GM23338 (cell line): Measurements from ENCODE around the gene CDH23. TPM values are rescaled to one million over a fixed set of nuclear protein-coding genes. Genes with fewer than 3 reads are reported as not detected.

Source experiments
- ATAC-seq: fragments of 200-7000 bp; cut with Tn5 transposase; 3 replicates; pipeline ENCODE4 v1.9.1; 2020
- DNase-seq: peaks from one replicate; pipeline ENCODE4 v3.0.0-alpha.2; 2015; ENCODE audit warnings: low spot score
- H2AFZ ChIP-seq: fragments of 200-600 bp; sonication (generic); 2 replicates; pipeline ENCODE4 v1.8.0; 2016; ENCODE audit warnings: antibody characterized with exemption, mild to moderate bottlenecking, moderate library complexity
- H3F3A ChIP-seq: fragments of 200-600 bp; sonication (generic); replicated peaks from 2 replicates; pipeline ENCODE4 v1.8.0; 2017; ENCODE audit warnings: antibody characterized with exemption, mixed run types, low read depth
- H3K27ac ChIP-seq: fragments of 200-600 bp; sonication (generic); 2 replicates; pipeline ENCODE4 v1.6.1; 2016; ENCODE audit warnings: low read depth
- H3K27me3 ChIP-seq: fragments of 200-600 bp; sonication (generic); 2 replicates; pipeline ENCODE4 v1.8.0; 2016; ENCODE audit warnings: mild to moderate bottlenecking, mixed run types, moderate library complexity; ENCODE audit not compliant: insufficient read depth
- H3K36me3 ChIP-seq: fragments of 200-600 bp; sonication (generic); 2 replicates; pipeline ENCODE4 v1.8.0; 2016; ENCODE audit warnings: mild to moderate bottlenecking; ENCODE audit not compliant: insufficient read depth
- H3K4me1 ChIP-seq: fragments of 200-600 bp; sonication (generic); 2 replicates; pipeline ENCODE4 v1.8.0; 2016; ENCODE audit warnings: mild to moderate bottlenecking, moderate library complexity; ENCODE audit not compliant: insufficient read depth
- H3K4me2 ChIP-seq: fragments of 200-600 bp; sonication (generic); 2 replicates; pipeline ENCODE4 v1.7.1; 2017; ENCODE audit warnings: mixed run types
- H3K4me3 ChIP-seq: fragments of 200-600 bp; sonication (generic); 2 replicates; pipeline ENCODE4 v1.6.1; 2016; ENCODE audit warnings: mixed run types
- H3K79me2 ChIP-seq: fragments of 200-600 bp; sonication (generic); replicated peaks from 2 replicates; pipeline ENCODE4 v1.8.0; 2017; ENCODE audit warnings: mild to moderate bottlenecking; ENCODE audit not compliant: insufficient read depth
- H3K9me2 ChIP-seq: fragments of 200-600 bp; sonication (generic); 2 replicates; pipeline ENCODE4 v1.8.0; 2017; ENCODE audit not compliant: insufficient read depth
- H4K20me1 ChIP-seq: fragments of 200-600 bp; sonication (generic); replicated peaks from 2 replicates; pipeline ENCODE4 v1.8.0; 2017; ENCODE audit warnings: mild to moderate bottlenecking; ENCODE audit not compliant: insufficient read depth
- H3K27ac Mint-ChIP-seq: 2 replicates; pipeline ENCODE4 v1.8.0; 2020; ENCODE audit warnings: inconsistent platforms, mild to moderate bottlenecking, moderate library complexity, mixed read lengths
- H3K27me3 Mint-ChIP-seq: 3 replicates; pipeline ENCODE4 v1.8.0; 2022; ENCODE audit warnings: low read depth, mild to moderate bottlenecking, moderate library complexity, mixed read lengths, inconsistent platforms; ENCODE audit not compliant: insufficient read depth, poor library complexity
- H3K36me3 Mint-ChIP-seq: 3 replicates; pipeline ENCODE4 v1.8.0; 2021; ENCODE audit warnings: low read depth, mild to moderate bottlenecking, inconsistent platforms, moderate library complexity, mixed read lengths
- H3K4me1 Mint-ChIP-seq: 3 replicates; pipeline ENCODE4 v1.8.0; 2020; ENCODE audit warnings: mild to moderate bottlenecking, inconsistent platforms, mixed read lengths
- H3K4me3 Mint-ChIP-seq: 3 replicates; pipeline ENCODE4 v1.8.0; 2021; ENCODE audit warnings: moderate library complexity, mild to moderate bottlenecking, inconsistent platforms, mixed read lengths
- H3K9me3 Mint-ChIP-seq: 3 replicates; pipeline ENCODE4 v1.8.0; 2020; ENCODE audit warnings: moderate library complexity, mild to moderate bottlenecking, inconsistent platforms, mixed read lengths
- EZH2 ChIP-seq: fragments of 200-600 bp; sonication (generic); IDR thresholded peaks from one replicate; pipeline ENCODE4 v1.8.0; 2017; ENCODE audit warnings: antibody characterized with exemption, mild to moderate bottlenecking, low read depth; ENCODE audit not compliant: unreplicated experiment
- EZH2phosphoT487 ChIP-seq: fragments of 200-600 bp; sonication (generic); IDR thresholded peaks from one replicate; pipeline ENCODE4 v1.8.1; 2018; ENCODE audit warnings: antibody characterized with exemption; ENCODE audit not compliant: unreplicated experiment
- JUNB ChIP-seq: IDR thresholded peaks from one replicate; pipeline ENCODE4 v1.6.1; 2016; ENCODE audit warnings: antibody characterized with exemption; ENCODE audit not compliant: unreplicated experiment
- NANOG ChIP-seq: IDR thresholded peaks from 2 replicates; pipeline ENCODE4 v1.6.1; 2016; ENCODE audit warnings: antibody characterized with exemption, borderline replicate concordance
- POLR2AphosphoS5 ChIP-seq: IDR thresholded peaks from 2 replicates; pipeline ENCODE4 v1.6.1; 2016; ENCODE audit warnings: antibody characterized with exemption, low read depth
- STAT1 ChIP-seq: IDR thresholded peaks from one replicate; pipeline ENCODE4 v1.6.1; 2016; ENCODE audit warnings: antibody characterized with exemption; ENCODE audit not compliant: unreplicated experiment
- ZNF114 ChIP-seq: fragments of 250-450 bp; sonication (Bioruptor Pico); IDR thresholded peaks from 2 replicates; pipeline ENCODE4 v1.5.0; 2020; ENCODE audit warnings: mild to moderate bottlenecking, moderate library complexity
- ZNF331 ChIP-seq: fragments of 250-450 bp; sonication (Bioruptor Pico); IDR thresholded peaks from 2 replicates; pipeline ENCODE4 v1.5.0; 2020; ENCODE audit warnings: low read depth, mild to moderate bottlenecking, moderate library complexity
- polyA plus RNA-seq: library from polyadenylated mRNA; unstranded; fragments of >200 nt; fragmentation: Nextera tagmentation; extraction: Ambion mirVana; gene quantifications from 2 replicates; pipeline ENCODE4 v1.2.1, GENCODE V29; 2016
- total RNA-seq: library from RNA; depleted of rRNA; stranded (reverse); fragments of >200 nt; shearing (Covaris generic); gene quantifications from 2 replicates; pipeline ENCODE4 v1.2.3, GENCODE V29; 2014
- TF ChIP-seq, protein P1 (sequence below): fragments of 250-450 bp; sonication (Bioruptor Pico); IDR thresholded peaks from 2 replicates; pipeline ENCODE4 v1.5.0; 2020; ENCODE audit warnings: mild to moderate bottlenecking, moderate library complexity
- TF ChIP-seq, protein P2 (sequence below): IDR thresholded peaks from 2 replicates; pipeline ENCODE4 v1.6.1; 2016; ENCODE audit warnings: antibody characterized with exemption
- TF ChIP-seq, protein P3 (sequence below), 2 experiments: fragments of 200-600 bp in 1 of 2; sonication (generic) in 1 of 2; conservative IDR thresholded peaks; 2 replicates each; pipeline versions ENCODE4 v1.5.1 to v1.6.1; 2016 to 2017; ENCODE audit warnings: antibody characterized with exemption in 2 of 2, low read depth in 2 of 2, mild to moderate bottlenecking in 2 of 2, moderate library complexity in 1 of 2

CDH23 gene
- total and polyA plus RNA-seq, 2 experiments from 2014 or later, result 0.95 to 4.3 TPM

DNA sequence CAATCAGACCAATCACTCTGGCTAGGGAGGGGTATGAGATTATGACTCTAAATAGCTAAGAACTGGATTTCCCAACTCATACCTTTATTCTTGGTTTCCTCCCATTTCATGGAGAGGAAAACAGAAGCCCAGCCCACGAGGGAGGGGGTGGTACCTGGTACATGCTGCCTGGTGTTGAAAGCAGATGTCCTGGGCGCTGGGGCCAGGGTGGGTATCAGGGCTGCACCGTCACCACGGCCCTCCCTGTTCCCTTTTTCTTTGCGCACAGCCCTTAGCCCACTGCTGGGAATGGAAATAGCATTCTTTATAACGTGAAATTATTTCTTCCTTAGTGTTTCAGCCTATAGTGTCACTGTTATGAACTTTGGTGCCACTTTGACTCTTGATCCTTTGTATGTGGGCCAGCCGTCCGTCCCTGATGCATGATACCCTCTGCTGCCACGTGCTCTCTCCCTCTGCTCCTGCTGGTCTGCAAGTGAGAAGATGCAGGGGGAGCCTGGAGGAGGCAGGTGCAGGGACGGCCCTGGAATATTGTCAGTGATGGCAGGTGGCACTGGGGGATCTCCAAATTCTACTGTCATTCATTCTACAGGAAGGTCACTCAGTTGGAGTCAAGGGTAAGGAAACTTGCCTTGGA is 158.5 kb downstream of the CDH23 start (continued):
- TF ChIP-seq, protein P1, sequence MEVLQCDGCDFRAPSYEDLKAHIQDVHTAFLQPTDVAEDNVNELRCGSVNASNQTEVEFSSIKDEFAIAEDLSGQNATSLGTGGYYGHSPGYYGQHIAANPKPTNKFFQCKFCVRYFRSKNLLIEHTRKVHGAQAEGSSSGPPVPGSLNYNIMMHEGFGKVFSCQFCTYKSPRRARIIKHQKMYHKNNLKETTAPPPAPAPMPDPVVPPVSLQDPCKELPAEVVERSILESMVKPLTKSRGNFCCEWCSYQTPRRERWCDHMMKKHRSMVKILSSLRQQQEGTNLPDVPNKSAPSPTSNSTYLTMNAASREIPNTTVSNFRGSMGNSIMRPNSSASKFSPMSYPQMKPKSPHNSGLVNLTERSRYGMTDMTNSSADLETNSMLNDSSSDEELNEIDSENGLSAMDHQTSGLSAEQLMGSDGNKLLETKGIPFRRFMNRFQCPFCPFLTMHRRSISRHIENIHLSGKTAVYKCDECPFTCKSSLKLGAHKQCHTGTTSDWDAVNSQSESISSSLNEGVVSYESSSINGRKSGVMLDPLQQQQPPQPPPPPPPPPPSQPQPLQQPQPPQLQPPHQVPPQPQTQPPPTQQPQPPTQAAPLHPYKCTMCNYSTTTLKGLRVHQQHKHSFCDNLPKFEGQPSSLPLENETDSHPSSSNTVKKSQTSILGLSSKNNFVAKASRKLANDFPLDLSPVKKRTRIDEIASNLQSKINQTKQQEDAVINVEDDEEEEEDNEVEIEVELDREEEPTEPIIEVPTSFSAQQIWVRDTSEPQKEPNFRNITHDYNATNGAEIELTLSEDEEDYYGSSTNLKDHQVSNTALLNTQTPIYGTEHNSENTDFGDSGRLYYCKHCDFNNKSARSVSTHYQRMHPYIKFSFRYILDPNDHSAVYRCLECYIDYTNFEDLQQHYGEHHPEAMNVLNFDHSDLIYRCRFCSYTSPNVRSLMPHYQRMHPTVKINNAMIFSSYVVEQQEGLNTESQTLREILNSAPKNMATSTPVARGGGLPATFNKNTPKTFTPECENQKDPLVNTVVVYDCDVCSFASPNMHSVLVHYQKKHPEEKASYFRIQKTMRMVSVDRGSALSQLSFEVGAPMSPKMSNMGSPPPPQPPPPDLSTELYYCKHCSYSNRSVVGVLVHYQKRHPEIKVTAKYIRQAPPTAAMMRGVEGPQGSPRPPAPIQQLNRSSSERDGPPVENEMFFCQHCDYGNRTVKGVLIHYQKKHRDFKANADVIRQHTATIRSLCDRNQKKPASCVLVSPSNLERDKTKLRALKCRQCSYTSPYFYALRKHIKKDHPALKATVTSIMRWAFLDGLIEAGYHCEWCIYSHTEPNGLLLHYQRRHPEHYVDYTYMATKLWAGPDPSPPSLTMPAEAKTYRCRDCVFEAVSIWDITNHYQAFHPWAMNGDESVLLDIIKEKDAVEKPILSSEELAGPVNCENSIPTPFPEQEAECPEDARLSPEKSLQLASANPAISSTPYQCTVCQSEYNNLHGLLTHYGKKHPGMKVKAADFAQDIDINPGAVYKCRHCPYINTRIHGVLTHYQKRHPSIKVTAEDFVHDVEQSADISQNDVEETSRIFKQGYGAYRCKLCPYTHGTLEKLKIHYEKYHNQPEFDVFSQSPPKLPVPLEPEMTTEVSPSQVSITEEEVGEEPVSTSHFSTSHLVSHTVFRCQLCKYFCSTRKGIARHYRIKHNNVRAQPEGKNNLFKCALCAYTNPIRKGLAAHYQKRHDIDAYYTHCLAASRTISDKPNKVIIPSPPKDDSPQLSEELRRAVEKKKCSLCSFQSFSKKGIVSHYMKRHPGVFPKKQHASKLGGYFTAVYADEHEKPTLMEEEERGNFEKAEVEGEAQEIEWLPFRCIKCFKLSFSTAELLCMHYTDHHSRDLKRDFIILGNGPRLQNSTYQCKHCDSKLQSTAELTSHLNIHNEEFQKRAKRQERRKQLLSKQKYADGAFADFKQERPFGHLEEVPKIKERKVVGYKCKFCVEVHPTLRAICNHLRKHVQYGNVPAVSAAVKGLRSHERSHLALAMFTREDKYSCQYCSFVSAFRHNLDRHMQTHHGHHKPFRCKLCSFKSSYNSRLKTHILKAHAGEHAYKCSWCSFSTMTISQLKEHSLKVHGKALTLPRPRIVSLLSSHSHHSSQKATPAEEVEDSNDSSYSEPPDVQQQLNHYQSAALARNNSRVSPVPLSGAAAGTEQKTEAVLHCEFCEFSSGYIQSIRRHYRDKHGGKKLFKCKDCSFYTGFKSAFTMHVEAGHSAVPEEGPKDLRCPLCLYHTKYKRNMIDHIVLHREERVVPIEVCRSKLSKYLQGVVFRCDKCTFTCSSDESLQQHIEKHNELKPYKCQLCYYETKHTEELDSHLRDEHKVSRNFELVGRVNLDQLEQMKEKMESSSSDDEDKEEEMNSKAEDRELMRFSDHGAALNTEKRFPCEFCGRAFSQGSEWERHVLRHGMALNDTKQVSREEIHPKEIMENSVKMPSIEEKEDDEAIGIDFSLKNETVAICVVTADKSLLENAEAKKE (CRISPR knock-in tag), result no peak
- TF ChIP-seq JUNB, result no peak
- no peak for TF ChIP-seq ZNF331 (CRISPR knock-in tag)
- no peak for TF ChIP-seq STAT1
- no peak for TF ChIP-seq POLR2AphosphoS5
- no peak for TF ChIP-seq EZH2phosphoT487
- TF ChIP-seq ZNF114 (CRISPR knock-in tag), result no peak
- TF ChIP-seq, protein P2, sequence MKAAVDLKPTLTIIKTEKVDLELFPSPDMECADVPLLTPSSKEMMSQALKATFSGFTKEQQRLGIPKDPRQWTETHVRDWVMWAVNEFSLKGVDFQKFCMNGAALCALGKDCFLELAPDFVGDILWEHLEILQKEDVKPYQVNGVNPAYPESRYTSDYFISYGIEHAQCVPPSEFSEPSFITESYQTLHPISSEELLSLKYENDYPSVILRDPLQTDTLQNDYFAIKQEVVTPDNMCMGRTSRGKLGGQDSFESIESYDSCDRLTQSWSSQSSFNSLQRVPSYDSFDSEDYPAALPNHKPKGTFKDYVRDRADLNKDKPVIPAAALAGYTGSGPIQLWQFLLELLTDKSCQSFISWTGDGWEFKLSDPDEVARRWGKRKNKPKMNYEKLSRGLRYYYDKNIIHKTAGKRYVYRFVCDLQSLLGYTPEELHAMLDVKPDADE, result no peak

DNA sequence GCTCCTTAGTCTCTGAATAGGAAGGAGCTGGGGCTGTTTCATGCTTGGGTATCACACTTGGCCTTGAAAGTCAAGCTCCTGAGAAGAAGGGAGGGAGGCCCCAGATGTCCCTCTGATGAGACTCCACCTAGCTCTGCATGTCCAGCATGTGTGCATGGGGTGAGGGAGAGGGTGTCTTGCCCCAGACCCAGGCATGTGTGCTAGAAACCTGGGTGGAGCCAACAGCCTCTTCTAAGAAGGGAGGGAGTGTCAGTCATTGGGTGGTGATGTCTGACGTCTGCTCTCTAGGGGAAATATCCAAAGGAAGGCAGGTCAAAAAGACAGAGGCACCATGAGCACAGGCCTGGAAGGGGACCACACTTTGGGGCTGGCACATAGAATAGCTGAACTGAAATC is 159.0 kb downstream of the CDH23 start:
- Histone ChIP-seq H3K9me2 (peaks cover 8% of the 10 kb centered on the region; the same call in 1 of the 2 replicates), H3K4me2 (no peak overlapping the region), H2AFZ (no peak overlapping the region), H3K27me3 (no peaks in the 10 kb centered on the region), H3K79me2 (no peaks in the 10 kb centered on the region), H3K36me3 (no peaks in the 10 kb centered on the region), H3F3A (no peaks in the 10 kb centered on the region), H3K4me3 (no peak overlapping the region), H3K4me1 (peaks cover 17% of the 10 kb centered on the region), H3K27ac (no peak overlapping the region), H4K20me1 (no peaks in the 10 kb centered on the region)
- Mint-ChIP-seq H3K27ac (no peak overlapping the region), H3K9me3 (no peaks in the 10 kb centered on the region), H3K4me3 (no peak overlapping the region), H3K27me3 (peaks cover 10% of the 10 kb centered on the region), H3K4me1 (peaks cover 31% of the 10 kb centered on the region), H3K36me3 (no peaks in the 10 kb centered on the region)
- DNase-seq, result no peak
- ATAC-seq, result no peak
- TF ChIP-seq, protein P2, result no peak
- TF ChIP-seq ZNF114 (CRISPR knock-in tag) (no peak), JUNB (no peak), EZH2phosphoT487 (no peak), NANOG (no peak), EZH2 (no peak), ZNF331 (CRISPR knock-in tag) (no peak)
- TF ChIP-seq, protein P3, sequence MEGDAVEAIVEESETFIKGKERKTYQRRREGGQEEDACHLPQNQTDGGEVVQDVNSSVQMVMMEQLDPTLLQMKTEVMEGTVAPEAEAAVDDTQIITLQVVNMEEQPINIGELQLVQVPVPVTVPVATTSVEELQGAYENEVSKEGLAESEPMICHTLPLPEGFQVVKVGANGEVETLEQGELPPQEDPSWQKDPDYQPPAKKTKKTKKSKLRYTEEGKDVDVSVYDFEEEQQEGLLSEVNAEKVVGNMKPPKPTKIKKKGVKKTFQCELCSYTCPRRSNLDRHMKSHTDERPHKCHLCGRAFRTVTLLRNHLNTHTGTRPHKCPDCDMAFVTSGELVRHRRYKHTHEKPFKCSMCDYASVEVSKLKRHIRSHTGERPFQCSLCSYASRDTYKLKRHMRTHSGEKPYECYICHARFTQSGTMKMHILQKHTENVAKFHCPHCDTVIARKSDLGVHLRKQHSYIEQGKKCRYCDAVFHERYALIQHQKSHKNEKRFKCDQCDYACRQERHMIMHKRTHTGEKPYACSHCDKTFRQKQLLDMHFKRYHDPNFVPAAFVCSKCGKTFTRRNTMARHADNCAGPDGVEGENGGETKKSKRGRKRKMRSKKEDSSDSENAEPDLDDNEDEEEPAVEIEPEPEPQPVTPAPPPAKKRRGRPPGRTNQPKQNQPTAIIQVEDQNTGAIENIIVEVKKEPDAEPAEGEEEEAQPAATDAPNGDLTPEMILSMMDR (conservative IDR thresholded peaks at IDR 0.05; ENCODE audit: low read depth in 2 of 2), result no peak
